DMS 273 treated with DMSO at 0.1 percent for 48 hours (cell line): ENCODE data around the gene IDH2.

ENCODE experiments used
- DNase-seq: peaks from one replicate; lab custom pipeline; 2025; lab: John Stamatoyannopoulos, UW

Gene IDH2

GRCh38 chr15:90042766-90043529 lies 59.3 kb downstream of the IDH2 start:
- DNase-seq, result no peak

GRCh38 chr15:90042356-90042755 lies 59.9 kb downstream of the IDH2 start:
- DNase-seq, result no peak

DNA sequence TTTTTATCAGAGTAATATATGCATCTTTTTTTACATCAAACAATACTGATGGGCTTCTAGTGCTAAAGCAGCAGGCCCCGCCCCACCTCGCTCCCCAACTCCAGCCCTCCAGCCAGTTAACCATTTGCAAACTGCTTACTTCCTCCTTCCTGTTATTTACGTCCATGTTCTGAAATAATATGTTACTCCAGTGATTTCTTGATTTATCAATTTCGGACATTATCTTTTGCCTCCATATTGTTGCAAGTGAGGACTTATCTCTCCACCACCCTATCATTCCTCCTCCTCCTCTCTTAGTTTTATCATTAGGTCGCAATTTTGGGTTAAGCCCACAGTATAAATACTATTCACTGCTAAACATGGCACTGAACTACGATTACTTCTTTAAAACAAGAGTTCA lies 61.6 kb downstream of the IDH2 start:
- no peak for DNase-seq

DNA sequence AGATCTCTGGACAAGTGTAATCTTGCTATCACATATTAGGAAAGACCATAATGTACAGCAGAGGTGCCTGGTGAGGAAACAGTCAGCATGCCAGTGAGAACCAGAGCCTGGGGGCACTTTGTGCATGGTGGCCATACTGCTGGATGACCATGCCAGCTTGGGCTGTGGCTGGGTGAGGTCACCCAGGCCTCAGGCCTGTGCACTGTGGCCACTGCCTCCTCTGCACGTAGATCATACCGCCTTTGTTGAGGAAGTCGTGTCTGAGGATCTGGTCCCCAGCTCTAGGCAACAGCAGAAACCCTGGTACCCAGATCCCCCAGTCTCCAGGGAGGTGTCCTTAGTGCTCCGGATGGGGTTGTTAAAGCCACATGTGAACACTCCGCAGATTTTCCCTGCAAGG lies 62.3 kb downstream of the IDH2 start:
- DNase-seq, result no peak

DNA sequence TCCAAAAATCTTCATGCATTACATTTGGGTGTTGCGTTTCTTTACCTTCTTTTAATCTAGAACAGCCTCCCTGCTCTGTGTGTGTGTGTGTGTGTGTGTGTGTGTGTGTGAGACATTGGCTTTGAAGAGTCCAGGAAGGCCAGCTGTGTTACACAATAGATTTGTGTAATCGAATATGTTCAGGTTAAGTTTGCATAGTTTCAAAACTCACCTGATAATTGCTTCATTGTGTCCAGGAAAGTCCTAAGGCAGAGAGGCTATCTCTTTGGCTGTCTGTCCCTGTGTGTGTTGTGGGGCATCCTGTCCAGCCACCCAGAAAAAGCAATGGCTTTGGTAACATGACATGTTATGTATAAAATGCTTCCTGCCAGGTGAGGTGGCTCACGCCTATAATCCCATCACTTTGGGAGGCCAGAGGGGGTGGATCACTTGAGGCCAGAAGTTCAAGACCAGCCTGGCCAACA lies 63.6 kb downstream of the IDH2 start:
- DNase-seq, result no peak

GRCh38 chr15:90037961-90038631 lies 64.2 kb downstream of the IDH2 start:
- no peak for DNase-seq

GRCh38 chr15:90037511-90037860 lies 64.8 kb downstream of the IDH2 start:
- no peak for DNase-seq

DNA sequence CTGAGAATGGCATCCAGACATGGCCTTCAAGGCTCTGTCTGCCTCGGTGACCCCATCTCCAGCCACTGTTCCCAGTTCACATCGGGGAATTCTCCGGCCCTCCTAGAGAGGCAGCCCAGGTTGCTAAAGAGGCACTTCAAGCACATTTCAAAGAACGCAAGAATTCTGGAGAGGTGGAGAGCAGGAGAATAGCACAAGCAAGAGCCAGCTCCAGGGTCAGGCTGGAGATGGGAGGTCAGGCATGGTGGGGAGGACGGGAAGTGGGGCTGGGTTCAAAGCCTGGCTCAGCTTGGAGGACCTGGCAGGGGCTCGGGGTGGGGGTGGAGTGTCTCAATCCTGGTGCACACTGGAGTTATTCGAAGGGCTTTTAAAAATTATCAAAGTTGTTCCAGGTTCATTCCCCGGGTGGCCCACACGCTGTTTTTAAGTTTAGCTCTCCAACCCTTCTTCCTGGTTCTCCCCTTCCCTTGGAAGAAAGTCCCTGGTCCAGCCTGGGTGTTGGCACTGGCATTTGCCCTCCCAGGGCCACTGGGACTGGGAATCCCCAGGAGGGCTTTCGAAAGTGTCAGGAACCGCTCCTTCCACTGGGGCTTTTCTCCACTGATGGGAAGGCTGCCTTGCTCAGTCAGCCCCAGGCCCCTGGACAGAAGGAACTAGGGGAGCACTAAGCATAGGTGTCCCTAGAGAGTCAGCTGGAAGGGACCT lies 65.3 kb downstream of the IDH2 start:
- DNase-seq, result no peak

DNA sequence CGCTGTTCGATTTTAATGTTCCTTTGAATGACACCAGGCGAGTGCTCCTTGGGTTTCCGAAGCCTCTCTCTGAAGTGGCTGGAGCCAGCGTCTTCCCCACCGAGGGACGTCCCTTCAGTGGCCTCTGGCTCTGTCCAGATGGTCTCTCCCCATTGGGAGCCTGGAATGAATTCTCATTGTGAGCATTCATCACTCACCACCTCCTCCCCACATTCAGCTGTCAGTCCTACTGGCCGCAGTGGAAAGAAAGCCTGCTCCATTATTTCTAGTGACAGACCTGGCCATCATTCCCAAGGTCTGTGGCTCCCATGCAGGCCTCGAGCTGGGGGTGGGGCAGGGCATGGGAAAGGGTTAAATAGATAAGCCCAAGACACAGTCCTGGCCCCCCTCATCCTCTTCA lies 65.9 kb downstream of the IDH2 start:
- DNase-seq, result no peak

DNA sequence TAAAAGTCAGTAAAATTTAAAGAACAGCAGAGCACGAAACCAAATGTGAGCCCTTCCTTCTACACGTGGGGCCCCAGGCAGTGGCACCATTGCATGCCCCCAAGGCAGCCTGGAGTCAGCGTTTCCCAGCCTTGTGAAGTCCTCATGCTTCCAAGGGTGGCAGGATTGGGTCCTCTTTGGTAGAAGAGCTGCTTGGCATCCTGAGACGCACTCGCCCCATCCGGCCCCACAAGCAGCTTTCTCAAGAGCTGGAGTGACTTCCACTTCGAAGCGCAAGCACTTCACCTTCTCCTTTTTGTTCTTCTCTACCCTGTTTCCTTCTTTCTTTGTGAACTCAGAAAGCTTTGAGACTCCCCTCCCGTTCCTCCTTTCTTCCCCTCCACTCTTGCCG lies 66.4 kb downstream of the IDH2 start:
- DNase-seq, result no peak

DNA sequence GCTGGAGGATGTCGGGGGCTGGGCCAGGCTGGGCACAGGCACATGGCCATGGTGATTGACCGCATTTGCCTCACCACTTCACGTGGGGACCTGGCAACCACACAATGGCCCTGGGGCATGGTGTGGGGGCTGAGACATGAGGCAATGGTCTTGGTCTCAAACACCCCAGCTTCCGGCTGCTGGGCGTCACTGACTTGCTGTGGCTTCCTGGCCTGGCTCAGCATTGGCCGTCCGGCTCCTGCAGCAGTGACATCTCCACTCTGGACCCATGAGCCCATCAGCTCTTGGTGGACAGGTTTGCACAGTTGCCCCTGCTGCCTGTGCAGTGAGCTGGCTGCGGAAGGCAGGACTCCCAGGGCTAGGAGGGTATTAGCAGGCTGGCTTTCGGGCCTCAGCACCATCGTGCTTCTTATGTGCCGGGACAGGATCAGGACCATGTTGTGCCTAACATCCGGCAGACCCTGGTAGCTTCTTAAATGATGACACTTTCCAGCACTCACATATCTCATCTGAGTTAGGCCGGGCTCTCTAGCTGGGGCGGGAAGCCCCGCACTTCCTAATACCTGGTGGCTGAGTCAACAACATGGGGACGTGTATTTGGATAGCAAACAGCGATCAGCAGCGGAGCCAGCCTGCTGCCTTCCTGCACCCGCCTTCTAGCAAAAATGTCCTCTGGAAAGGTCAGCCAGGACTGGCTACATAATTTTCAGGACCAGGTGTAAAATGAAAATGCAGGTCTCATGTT lies 67.0 kb downstream of the IDH2 start:
- DNase-seq, result no peak

- DNase-seq, result no peak
Observed at GRCh38 chr15:90033448-90033847, 68.8 kb downstream of the IDH2 start.
